HG02973 (cell line): ENCODE results near the gene BPIFA3.
"Not testable (repeated sequence)": the region's sequence is repeated elsewhere in the genome, so short reads cannot be mapped to it uniquely, and the experiment has no call there.

Source experiments
- ATAC-seq: cut with Tn5 transposase; IDR thresholded peaks from one replicate; pipeline ENCODE4 v1.9.1; 2021; ENCODE audit warnings: moderate library complexity; ENCODE audit not compliant: unreplicated experiment

The BPIFA3 gene

DNA sequence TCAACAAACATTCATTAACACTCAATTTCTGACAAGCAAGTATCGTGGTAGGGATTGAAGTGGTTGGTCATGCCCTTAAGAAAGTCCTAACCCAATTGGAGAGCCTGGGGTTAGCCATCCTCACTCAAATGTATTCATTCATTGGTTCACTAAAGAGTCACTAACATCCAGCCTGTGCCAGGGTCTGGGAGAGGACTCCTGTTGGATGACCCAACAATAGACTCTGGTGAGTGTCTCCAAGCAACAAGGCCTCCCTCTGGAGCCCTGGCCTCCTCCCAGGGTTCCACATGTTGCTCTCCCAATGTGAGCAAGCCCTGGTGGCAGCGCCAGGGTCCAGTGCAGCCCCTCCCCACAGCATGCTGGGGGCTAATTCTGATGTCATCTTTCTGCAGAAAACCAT is at the start of gene BPIFA3:
Gene BPIFA3, plus strand, starts transcription at position 301 of the 400 bp plus-strand sequence. CDS start 185 bp downstream, outside the sequence.
- no peak for ATAC-seq

DNA sequence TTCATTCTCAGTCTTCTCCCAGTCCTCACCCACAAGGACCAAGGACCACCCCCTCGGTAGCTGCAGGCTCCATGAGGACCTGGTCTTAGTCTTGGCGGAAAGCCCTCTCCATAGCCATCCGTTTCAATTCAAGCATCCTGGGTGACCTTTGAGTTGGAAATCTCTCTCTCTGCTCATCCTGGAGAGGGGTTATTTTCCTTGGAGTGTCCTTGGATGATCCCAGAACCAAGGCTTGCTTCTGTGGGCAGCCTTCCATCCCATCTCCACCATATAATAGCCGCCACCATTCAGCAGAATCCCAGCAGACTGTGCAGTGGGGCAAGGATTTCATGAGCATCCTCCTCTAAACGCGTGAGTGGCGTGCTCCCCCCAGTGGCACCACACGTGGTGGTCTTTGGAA is 49.3 kb upstream of the BPIFA3 start, which contains the start of gene BPIFA2:
Gene BPIFA2, plus strand, starts transcription at position 301 of the 400 bp plus-strand sequence. CDS start 987 bp downstream, outside the sequence.
- ATAC-seq = no peak

DNA sequence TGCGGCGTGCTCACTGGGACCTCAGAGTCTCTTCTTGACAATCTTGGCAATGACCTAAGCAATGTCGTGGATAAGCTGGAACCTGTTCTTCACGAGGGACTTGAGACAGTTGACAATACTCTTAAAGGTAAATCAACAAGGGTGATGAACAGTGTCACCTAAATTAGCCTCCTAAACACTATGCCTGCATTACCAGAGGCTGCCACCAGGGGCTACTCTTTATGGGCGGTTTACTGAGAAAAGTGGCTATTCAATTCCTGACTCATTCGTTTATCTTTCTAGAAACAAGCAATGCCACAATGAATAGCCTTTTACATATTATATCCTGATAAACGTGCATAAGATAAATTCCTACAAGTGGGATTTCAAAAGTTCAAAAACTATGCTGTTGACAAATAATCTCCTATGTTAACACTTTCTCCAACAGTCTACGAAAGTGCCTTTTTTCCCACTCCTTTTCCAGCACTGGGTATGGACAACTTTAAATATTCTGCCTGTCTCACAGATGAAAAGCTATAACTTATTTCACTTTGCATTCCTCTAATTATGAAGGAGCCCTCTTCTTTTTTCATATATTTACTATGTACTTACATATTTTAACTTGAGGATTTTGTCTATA is 47.9 kb upstream of the BPIFA3 start:
- ATAC-seq = no peak

DNA sequence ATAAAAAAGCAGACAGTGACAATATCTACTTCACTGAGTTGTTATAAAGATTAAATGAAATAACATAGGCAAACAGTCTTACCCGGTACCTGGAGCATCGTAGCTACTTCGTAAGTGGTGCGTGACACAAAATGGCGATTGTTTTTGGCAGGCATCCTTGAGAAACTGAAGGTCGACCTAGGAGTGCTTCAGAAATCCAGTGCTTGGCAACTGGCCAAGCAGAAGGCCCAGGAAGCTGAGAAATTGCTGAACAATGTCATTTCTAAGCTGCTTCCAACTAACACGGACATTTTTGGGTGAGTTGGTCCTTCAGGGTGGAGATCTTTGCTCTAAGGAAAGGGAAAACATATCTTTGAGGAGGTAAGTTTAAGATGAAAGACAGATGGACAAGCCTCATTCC is 44.4 kb upstream of the BPIFA3 start:
- no peak for ATAC-seq

DNA sequence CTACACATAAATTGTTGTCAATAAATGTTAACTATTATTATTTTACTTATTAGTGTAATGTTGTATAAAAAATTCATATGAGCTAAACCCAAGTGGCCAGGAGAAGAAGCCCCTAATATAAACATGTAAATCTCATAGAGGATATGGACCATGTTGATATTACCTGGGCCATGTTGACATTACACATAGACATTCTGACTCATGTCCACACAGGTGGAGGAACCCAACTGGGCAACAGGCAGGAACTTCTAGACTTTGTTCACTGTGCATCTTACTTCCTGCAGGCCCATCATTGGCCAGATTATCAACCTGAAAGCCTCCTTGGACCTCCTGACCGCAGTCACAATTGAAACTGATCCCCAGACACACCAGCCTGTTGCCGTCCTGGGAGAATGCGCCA is 42.0 kb upstream of the BPIFA3 start:
- no peak for ATAC-seq

DNA sequence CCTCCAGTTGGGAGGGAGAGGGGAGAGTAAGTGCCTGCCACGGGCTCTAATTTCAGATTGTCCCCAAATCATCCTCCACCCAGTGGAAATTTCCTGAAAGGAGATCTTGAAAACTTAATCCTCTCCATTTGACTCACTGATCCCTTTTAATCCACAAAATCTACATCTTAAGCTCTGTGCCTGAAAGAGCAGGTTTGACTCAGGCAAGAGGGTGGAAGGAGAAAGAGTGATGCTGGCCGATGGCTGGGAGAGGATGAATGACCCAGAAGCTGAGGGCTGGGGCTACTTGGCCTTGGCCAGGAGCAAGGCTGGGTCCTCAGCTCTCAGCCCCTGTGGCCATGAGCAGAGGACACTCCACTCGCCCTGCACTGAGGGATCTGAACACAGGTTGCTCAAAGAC is 41.1 kb upstream of the BPIFA3 start:
- ATAC-seq = no peak

DNA sequence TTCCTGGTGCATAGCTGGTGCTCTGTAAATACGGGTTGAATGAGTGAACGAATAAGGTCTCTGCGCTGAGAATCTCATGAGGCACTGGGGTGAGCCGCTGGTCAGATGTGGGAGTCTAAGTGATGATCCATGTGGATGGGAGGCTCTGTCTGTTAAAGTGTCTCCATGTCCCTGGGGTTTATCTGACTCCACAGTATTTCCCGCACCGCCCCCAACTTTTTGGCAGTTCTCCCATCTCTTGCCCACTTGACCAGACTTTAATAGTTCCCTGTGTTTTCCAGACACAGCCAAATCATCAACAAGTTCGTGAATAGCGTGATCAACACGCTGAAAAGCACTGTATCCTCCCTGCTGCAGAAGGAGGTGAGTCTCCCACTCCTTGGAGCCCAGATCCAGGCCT is 39.3 kb upstream of the BPIFA3 start:
- ATAC-seq = no peak

DNA sequence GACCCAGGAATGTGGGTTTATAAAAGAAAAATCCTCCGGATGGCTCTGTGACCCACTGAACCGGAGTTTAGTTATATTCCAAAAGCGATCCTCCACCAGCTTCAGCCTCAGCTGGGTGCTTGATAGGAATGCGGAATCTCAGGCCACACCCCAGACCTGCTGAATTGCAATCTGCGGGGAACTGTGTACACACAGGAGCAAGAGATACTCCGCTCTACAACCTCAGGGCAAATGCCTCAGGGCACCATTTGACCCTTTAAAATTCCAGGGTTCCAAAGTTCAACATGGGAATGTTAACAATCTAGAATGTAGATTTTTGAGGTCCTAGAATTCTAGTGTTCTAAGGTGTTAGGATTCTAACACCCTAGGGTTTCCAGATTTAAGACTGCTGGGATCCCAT is 38.4 kb upstream of the BPIFA3 start:
- ATAC-seq = no peak

DNA sequence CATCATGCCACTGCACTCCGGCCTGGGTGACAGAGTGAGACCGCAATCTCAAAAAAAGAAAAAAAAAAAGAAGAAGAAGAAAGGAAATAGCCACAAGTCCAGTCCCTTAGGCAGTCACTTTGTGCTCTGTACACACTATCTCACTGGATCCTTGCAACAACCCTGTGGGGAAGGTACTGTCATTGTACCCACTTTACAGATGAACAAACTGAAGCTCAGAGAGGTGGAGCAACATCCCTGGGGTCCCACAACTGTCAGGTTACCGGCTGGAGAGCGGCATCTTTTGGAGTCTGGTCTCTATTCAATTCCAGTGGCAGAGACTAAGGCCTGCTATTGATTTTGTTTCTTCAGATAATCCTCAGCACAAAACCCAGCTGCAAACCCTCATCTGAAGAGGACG is 37.0 kb upstream of the BPIFA3 start:
- ATAC-seq = no peak

DNA sequence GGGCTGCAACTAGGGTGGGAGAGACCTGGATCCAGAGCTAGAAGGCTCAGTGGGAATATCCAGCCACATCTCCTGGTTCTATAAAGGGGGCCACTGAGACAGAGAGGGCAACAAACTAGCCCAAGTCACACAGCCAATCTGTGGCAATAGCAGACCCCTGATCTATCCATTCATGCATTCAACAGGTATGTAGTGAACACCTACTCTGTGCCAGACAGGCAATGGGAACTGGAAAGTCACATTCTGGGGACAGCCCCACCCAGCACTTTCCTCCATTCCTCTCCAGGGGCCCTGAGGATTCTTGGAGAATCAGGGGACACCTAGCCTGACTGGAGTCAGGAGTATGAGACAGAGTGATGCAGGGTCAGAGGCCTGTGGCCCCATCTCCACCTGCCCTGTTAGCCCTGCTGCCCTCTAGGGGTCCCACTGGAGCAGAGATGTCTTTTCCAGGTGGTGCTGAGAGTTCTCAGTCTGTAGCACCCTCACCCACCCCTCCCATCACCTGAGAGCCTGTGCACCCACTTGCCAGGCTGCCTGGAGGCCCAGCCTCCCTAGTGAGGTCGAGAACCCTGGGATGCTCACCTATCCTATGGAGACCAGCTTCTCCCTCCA is 35.6 kb upstream of the BPIFA3 start:
- no peak for ATAC-seq

DNA sequence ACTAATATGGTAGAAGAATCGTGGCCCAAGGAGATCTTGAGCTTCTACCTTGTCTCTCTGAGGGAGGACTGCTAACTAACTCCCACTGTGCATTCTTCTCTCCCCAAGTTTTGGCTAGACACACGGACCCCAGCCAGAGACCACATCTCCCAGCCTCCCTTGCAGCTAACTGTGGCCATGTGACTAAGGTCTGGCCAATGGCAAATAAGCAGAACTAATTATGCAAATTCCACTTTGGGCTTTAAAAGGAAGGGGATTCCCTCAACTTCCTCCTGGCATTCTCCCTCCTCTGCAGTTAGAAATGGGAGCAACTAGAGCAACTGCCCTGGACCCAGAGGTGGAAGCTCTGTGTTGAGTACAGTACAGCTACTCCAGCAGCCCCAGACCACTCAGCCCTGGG is 33.8 kb upstream of the BPIFA3 start:
- ATAC-seq = no peak

DNA sequence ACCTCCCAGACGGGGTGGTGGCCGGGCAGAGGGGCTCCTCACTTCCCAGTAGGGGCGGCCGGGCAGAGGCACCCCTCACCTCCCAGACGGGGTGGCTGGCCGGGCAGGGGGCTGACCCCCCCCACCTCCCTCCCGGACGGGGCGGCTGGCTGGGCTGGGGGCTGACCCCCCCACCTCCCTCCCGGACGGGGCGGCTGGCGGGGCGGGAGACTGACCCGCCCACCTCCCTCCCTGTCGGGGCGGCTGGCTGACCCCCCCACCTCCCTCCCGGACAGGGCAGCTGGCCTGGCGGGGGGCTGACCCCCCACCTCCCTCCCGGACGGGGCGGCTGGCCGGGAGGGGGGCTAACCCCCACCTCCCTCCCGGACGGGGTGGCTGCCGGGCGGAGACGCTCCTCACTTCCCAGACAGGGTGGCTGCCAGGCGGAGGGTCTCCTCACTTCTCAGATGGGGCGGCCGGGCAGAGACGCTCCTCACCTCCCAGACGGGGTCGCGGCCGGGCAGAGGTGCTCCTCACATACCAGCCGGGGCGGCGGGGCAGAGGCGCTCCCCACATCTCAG is 32.0 kb upstream of the BPIFA3 start:
- ATAC-seq = not testable (repeated sequence)

DNA sequence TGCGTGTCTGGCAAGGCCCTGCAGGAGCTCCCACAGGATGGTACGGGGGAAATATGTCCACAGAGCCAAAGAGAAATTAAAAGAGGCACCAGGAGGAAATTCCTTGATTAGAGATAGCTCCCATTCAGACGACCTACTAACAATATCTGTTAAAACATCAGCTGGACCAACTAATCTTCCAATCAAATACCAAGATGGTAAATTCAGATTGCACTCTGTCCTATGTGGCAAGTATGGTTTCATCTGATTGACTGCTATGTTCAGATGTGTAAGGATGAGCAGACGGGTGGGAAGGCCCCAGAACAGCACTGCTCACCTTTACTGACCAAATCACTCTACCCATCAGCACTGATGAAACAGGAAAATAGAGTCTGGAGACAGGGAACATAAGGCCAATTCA is 29.7 kb upstream of the BPIFA3 start:
- ATAC-seq = no peak

DNA sequence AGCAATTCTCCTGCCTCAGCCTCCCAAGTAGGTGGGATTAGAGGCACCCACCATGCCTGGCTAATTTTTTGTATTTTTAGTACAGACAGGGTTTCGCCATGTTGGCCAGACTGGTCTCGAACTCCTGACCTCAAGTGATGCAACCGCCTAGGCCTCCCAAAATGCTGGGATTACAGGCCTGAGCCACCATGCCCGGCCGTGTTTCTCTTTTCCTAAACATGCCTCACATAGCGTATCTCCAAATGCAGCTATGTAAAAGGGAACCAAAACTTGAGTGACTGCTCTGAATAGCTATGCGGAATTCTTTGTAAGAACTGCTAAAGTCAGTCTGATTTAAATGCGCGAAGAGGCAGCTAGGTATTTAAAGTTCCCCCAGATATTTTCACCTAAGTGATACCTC is 28.7 kb upstream of the BPIFA3 start:
- ATAC-seq = no peak

DNA sequence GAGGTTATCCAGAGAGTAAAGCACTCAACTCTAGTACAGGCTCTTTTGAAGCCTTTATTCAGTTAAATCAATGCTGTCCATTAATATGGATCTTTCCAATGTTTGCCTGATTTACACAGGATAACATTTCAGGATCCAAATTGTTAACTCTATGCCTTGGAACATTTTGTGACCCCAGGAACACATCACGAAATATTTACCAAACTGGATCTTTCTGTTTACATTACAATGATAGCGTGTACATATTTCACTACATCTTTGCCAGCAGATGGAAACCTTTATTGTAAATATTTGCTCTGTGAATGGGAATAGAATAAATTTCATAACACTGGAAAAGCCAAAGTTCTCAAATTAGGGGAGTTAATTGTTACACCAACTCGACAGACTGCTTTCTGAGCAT is 25.7 kb upstream of the BPIFA3 start:
- ATAC-seq = no peak

DNA sequence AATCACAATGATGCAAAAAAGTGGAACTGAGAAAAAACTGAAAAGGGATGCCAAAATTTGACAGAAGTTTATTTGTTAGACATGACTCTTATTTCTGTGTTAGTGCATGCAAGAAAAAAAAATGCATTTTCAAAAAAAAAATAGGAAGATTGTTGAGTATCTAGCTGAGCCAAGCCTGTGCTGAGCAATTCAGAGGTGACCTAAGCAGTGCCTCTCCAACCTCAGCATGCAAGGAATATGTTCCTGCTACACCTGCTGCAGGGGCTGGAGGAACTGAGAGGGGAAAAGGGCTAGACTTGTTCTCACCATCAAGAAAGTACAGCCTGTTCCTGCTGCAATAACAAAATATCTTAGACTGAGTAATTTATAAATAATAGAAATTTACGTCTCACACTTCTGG is 25.2 kb upstream of the BPIFA3 start:
- no peak for ATAC-seq

DNA sequence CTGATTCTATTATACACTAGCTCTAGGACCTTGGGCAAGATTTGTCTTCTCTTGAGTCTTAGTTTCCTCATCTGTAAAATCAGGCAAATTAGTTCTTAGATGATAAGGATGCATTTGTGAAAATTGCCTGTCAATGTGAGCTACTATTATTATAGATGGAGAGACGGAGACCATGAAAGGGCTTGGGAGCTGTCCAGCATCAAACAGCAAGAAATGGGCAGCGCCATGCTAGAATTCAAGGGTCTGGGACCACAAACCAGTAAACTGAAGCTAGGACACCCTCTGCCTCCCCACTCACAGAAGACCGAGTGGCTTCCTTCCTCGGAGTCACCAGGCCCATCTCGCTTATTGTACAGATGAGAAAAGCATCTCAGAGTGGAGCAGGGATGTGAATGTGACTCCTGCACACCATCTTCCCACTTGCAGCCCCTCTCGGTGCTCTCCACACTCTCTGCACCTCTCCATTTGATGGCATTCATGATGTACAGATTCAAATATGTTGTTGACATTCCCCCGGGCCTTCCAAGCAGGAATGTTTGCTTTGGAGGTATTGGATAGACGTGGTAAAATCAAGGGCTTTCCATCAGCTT is 24.1 kb upstream of the BPIFA3 start:
- ATAC-seq = no peak

DNA sequence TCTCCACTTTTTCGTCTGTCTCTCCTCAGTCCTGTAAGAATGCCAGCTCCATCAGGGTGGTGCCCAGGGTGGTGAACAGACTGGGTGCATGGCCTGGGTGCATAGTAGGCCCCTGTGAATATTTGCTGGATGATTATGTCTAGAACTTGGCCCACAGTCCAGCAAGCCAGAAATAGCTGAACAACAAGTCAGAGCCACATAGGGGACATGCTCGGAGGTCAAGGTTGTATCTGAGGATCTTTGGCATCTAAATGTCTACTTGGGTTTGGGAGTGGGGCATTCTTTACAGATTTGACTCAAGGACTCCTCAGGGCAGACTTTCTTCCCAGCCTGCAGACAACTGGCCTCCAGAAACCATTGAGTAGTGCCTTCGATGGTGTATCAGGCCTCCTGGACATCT is 18.1 kb upstream of the BPIFA3 start:
- ATAC-seq = no peak

DNA sequence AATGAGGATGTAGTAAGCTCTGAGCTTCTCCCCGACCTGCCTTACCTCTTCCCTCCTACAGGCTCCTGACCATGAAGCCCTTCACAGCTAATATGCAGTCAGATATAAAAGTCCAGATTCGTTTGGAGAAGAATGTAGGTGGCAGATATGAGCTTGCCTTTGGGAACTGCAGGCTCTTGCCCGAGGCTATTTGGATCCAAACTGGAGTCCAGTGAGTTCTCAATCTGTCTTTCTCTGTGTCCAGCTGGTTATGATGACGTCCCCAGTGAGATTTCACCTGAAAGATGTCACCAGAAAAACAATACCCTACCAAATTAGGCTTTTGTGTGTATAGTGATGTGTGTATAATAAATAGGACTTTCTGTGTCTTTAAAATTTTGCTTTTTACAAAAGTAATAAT is 14.7 kb upstream of the BPIFA3 start:
- ATAC-seq = no peak

DNA sequence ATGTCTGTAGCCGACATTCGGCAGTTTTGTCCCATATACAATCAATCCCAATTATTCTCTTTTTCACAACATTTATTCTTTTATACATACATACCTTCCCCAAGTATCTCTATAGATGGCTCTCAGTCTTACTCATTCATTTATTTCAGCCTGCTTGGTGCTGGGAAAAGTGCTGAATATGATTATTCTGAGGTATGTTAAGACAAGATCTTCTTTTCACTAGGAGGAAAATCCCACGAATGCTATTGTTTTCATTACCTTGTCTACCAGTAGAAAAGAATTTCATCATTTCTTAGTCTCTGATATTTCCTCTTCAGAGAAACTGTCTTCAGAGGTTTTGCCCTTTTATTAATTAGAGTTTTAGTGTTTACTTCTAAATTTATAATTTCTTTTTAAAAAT is 13.7 kb upstream of the BPIFA3 start:
- no peak for ATAC-seq

DNA sequence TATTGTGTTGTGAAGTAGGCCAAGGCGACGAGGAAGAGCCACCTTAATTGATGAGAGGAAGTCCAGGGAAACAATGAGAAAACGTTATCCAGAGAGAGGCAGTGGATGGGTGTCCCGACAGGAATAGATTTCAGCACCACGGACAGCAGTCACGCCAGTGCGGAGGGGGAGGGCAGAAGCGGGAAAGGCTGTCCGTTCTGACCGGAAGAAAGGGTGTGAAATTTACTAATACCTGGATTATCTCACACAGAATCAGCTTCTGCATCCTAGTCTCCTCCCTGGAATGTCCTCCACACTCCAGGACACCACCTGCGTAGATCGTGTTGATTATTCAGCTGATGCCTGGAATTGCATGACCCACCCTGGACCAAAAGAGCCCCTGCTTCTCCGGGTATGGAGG is 7.4 kb upstream of the BPIFA3 start:
- ATAC-seq = no peak

DNA sequence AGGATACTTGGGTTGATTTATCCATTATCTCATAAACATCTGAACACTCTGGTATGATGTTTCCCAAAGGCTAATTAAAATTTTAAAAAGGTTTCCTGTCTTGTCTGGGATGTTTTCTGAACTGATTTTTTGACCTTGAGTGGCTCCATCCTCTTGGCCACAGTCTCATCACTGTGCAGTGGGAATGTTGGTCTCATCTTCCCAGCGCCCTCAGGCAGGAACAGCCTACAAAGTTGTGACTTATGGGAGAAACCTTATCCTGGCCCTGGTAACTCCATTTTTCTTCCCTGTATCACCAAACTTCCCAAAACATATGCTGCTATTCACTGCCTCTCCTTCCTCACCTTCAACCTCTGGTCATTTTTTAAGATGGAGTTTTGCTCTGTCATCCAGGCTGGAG is 6.8 kb upstream of the BPIFA3 start:
- no peak for ATAC-seq
